GM12875 (cell line): ENCODE measurements around the gene TENT4B.

ENCODE experiments used
- H3K4me3 ChIP-seq: one replicate; pipeline ENCODE4 v1.5.1; 2011; ENCODE audit warnings: low read depth, low read length, control low read depth
- CTCF ChIP-seq: IDR thresholded peaks from 2 replicates; pipeline ENCODE4 v1.5.1; 2011; ENCODE audit warnings: low read depth, mild to moderate bottlenecking, control low read depth, inconsistent platforms, low read length, moderate library complexity, borderline replicate concordance; ENCODE audit not compliant: insufficient read depth

TENT4B gene

DNA sequence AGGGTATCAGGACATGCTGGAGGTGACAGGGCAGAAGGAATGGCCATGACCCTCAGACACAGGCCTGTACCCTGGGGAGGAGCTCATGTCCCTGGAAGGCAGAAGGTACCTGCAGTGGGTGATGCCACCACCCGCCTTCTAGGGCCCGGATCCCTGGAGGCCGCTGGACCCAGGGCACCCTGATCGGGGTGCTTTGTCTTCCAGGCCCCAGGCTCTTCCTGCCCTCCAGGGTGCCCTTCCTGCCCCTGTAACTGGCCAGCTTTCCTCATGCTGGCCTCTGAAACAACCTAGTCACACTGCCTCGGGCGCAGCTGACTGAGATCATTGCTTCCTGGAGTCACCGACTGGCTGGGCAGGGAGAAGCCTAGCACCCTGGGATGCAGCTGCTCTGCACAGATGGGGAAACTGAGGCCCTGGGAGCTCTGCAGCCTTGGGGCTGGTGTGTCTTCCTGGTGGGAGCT, 119.0 kb downstream of the TENT4B start:
- H3K4me3 ChIP-seq, result no peak overlapping the region
- no peak for TF ChIP-seq CTCF

GRCh38 chr16:50272687-50273381, 119.7 kb downstream of the TENT4B start:
- TF ChIP-seq CTCF, result no peak
- H3K4me3 ChIP-seq, result no peak overlapping the region

DNA sequence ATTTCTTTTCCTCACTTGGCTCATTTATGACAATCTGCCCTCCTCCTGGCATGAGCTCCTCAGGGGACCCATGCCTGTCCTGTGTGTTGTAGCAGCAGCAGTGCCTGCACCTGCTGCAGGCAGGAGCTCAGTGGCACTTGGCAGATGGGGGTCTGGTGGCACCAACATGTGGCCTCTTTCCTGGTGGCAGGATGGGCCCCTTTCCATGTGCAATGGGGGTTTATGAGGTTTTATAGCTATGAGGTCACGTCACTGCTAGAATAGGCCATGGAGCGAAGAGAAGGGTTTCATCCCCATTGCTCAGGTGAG, 120.2 kb downstream of the TENT4B start:
- TF ChIP-seq CTCF, result no peak
- H3K4me3 ChIP-seq, result no peak overlapping the region

- H3K4me3 ChIP-seq, result peak overlapping the region; percentile 83
- no peak for TF ChIP-seq CTCF
These were observed 120.8 kb downstream of the TENT4B start for GRCh38 chr16:50273888-50274325.

DNA sequence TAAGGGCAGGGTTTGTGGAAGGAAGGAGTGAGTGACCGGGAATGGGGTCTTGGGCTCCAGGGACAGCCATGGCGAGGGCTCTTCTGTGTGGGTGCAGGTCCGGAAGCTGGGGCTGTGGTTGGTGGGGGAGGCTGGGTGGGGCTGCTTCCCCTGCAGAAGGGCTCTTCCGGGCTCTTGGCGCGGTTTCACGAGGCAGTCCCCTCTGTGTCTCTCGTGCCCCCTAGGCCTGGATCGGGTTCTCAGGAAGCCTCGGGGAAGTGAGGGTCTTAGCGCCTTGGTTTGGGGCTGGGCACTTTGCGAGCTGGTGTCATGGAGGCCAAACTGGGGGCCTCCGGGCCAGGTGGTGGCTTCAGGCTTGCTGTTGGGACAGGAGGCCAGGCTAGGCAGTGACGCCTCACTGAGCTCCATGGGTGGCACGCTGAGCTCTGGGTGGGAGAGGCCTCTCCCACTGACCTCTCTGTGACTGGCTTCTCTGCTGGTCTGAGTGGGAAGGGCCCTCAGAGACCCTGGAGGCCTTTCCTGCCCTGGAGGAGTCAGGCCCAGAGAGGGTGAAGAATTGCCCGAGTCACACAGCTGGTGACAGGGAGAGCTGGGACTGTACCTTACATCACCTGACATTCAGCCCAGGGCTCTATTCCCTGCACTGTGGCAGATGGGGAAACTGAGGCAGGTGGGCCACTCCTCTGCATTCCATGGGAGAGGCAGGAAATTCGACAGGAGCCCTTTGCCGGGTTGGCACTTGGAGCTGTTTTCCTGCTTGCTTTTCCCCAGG, 121.4 kb downstream of the TENT4B start:
- peak overlapping the region; percentile 83 for H3K4me3 ChIP-seq

DNA sequence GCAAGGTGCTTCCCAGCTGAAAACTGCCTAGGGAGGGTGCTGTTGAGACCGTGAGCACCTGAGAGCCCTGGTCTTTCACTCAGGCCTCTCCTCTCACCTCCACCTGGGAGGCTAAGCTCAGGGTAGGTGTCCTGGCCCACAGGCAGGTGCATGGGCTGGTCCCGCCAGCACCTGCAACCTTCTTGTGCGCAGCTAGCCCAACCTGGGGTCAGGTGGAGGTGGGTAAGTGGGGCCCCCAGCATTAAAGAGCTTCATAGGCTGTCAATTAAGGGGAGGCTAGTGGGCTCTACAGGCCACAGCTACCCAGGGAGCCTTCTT, 122.0 kb downstream of the TENT4B start:
- H3K4me3 ChIP-seq, result peak overlapping the region; percentile 83
- 0 out of 2 replicates have a peak, but pooled peaks have one; percentile 16 for TF ChIP-seq CTCF

More for the DNA sequence above, 121.4 kb downstream of the TENT4B start:
- TF ChIP-seq CTCF, result no peak

GRCh38 chr16:50275428-50276325, 122.6 kb downstream of the TENT4B start:
- no peak for TF ChIP-seq CTCF
- peak overlapping the region; percentile 83 for H3K4me3 ChIP-seq
